ENCODE measurements around the gene COPE.

COPE gene

DNA sequence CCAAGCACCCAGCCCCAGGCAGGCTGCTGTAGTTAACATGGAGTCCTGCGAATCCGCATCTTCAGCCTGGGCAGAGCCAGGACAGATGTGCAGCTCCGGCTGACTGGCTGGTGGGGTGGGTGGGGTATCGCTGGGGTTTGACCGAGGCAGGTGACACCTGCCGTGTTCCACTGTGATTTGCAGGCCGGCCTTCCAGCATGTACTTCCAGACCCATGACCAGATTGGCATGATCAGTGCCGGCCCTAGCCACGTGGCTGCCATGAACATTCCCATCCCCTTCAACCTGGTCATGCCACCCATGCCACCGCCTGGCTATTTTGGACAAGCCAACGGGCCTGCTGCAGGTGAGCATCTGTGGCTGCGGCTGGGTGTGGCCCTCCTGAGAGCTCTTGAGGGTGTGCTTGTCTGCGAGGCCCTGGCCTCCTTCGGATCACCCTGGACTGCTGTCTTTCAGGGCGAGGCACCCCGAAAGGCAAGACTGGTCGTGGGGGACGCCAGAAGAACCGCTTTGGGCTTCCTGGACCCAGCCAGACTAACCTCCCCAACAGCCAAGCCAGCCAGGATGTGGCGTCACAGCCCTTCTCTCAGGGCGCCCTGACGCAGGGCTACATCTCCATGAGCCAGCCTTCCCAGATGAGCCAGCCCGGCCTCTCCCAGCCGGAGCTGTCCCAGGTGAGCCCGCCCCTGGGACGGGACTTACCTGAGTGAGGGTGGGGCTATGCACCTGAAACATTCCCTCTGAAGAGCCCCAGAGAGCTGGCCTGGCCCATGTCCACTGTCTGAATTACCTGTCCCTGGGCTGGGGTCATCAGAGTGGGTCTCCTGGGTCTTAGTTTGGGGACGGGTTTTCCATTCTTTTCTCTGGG lies 53.8 kb downstream of the COPE start:
- no peak for TF ChIP-seq HDGF (IDR thresholded peaks at IDR 0.05; ENCODE audit: borderline replicate concordance)
- no peak for TF ChIP-seq FOXM1 (IDR thresholded peaks at IDR 0.05; ENCODE audit: borderline replicate concordance)
- ChIA-PET POLR2A (interaction anchor here (0.9 kb wide), 1 partner anchor 34 kb away, joined by 3 read pairs; no protein-coding TSS in a partner anchor), CTCF (interaction anchor here (0.7 to 0.9 kb wide), 3 partner anchors 9 to 29 kb away, joined by 3 to 5 read pairs (median 3); no protein-coding TSS in a partner anchor)
- DNase-seq (ENCODE audit: extremely low spot score), result no peak

- CTCF ChIA-PET, result interaction anchor here (1.4 kb wide), 1 partner anchor 17 kb away, joined by 3 read pairs; no protein-coding TSS in a partner anchor
- TF ChIP-seq FOXM1 (IDR thresholded peaks at IDR 0.05; ENCODE audit: borderline replicate concordance), result no peak
- no peak for TF ChIP-seq FOXA1 (IDR thresholded peaks at IDR 0.05)
- no peak for TF ChIP-seq TARDBP (IDR thresholded peaks at IDR 0.05)
- no peak for TF ChIP-seq CTBP1 (IDR thresholded peaks at IDR 0.05; ENCODE audit: borderline replicate concordance)
- TF ChIP-seq BHLHE40 (IDR thresholded peaks at IDR 0.05; ENCODE audit: borderline replicate concordance), result no peak
- no peak for TF ChIP-seq SP1 (IDR thresholded peaks at IDR 0.05)
- TF ChIP-seq PKNOX1 (IDR thresholded peaks at IDR 0.05), result no peak
- TF ChIP-seq ARNT (IDR thresholded peaks at IDR 0.05), result no peak
- no peak for TF ChIP-seq LEF1 (IDR thresholded peaks at IDR 0.05; ENCODE audit: borderline replicate concordance)
- no peak for TF ChIP-seq SUZ12 (IDR thresholded peaks at IDR 0.05)
- no peak for TF ChIP-seq HDGF (IDR thresholded peaks at IDR 0.05; ENCODE audit: borderline replicate concordance)
- TF ChIP-seq L3MBTL2 (conservative IDR thresholded peaks at IDR 0.05), result no peak
- TF ChIP-seq ELF4 (IDR thresholded peaks at IDR 0.05), result no peak
- TF ChIP-seq NFRKB (IDR thresholded peaks at IDR 0.05), result no peak
- TF ChIP-seq ZNF384 (IDR thresholded peaks at IDR 0.05), result no peak
- TF ChIP-seq FOXK2 (IDR thresholded peaks at IDR 0.05), result no peak
- no peak for DNase-seq (ENCODE audit: extremely low spot score)
- POLR2A ChIA-PET, result interaction anchor here (0.7 to 0.8 kb wide), 2 partner anchors 26 to 32 kb away, joined by 3 to 4 read pairs; partner anchors contain the start of gene UPF1
Observed at GRCh38 chr19:18863843-18864362, 55.3 kb downstream of the COPE start.

GRCh38 chr19:18862976-18863842 lies 56.0 kb downstream of the COPE start:
- DNase-seq (ENCODE audit: extremely low spot score), result no peak
- ChIA-PET CTCF (interaction anchor here (1.4 kb wide), 1 partner anchor 17 kb away, joined by 3 read pairs; no protein-coding TSS in a partner anchor), POLR2A (interaction anchor here (0.7 to 0.8 kb wide), 2 partner anchors 25 to 31 kb away, joined by 3 to 4 read pairs; partner anchors contain the start of gene UPF1)

DNA sequence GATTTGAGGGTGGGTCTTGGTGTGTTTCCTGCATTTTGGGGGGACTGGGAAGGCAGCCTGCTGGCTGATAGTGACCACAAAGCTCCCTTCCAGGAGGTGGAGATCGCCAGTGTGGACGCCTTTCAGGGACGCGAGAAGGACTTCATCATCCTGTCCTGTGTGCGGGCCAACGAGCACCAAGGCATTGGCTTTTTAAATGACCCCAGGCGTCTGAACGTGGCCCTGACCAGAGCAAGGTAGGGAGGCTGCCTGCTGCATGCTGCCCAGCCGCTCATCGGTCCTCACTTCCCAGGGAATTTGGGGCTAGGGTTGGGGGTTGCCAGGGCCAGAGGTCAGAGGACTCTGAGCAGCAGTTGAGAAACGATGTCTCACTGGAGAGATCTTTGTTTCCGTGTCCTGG lies 57.3 kb downstream of the COPE start:
- DNase-seq (ENCODE audit: extremely low spot score), result no peak
- POLR2A ChIA-PET, result no interaction called here
- CTCF ChIA-PET, result interaction anchor here (0.7 kb wide), 1 partner anchor 189 kb away, joined by 3 read pairs; no protein-coding TSS in a partner anchor
- no peak for TF ChIP-seq CTBP1 (IDR thresholded peaks at IDR 0.05; ENCODE audit: borderline replicate concordance)

More at GRCh38 chr19:18862976-18863842, 56.0 kb downstream of the COPE start:
- no peak for TF ChIP-seq L3MBTL2 (conservative IDR thresholded peaks at IDR 0.05)

- ChIA-PET CTCF (interaction anchor here (0.7 kb wide), 1 partner anchor 189 kb away, joined by 3 read pairs; no protein-coding TSS in a partner anchor), POLR2A (no interaction called here)
- TF ChIP-seq SP1 (IDR thresholded peaks at IDR 0.05) (no peak), FOXA1 (IDR thresholded peaks at IDR 0.05) (no peak), TARDBP (IDR thresholded peaks at IDR 0.05) (no peak), BHLHE40 (IDR thresholded peaks at IDR 0.05; ENCODE audit: borderline replicate concordance) (no peak), CTBP1 (IDR thresholded peaks at IDR 0.05; ENCODE audit: borderline replicate concordance) (no peak), NFRKB (IDR thresholded peaks at IDR 0.05) (no peak)
- no peak for DNase-seq (ENCODE audit: extremely low spot score)
Observed at GRCh38 chr19:18861235-18861634, 58.0 kb downstream of the COPE start.

DNA sequence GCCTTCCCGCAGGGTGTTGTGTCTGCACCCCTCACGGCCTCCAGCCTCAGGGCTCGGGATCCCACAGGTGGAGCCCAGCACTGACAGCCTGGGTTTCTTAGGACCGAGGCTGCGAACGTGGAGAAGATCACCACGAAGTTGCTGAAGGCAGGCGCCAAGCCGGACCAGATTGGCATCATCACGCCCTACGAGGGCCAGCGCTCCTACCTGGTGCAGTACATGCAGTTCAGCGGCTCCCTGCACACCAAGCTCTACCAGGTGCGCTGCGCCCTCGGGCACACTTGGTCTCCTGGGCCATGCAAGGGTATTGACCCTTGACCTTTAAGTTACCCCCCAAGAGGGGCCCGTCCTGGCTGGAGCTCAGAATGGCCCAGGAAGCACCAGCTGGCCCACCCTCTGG lies 58.5 kb downstream of the COPE start:
- CTCF ChIA-PET, result no interaction called here
- no peak for TF ChIP-seq LEF1 (IDR thresholded peaks at IDR 0.05; ENCODE audit: borderline replicate concordance)
- no peak for TF ChIP-seq FOXK2 (IDR thresholded peaks at IDR 0.05)
- no peak for TF ChIP-seq L3MBTL2 (conservative IDR thresholded peaks at IDR 0.05)
- no peak for TF ChIP-seq SUZ12 (IDR thresholded peaks at IDR 0.05)
- no peak for TF ChIP-seq FOXM1 (IDR thresholded peaks at IDR 0.05; ENCODE audit: borderline replicate concordance)
- POLR2A ChIA-PET, result no interaction called here
- no peak for DNase-seq (ENCODE audit: extremely low spot score)

- POLR2A ChIA-PET, result no interaction called here
- TF ChIP-seq PKNOX1 (IDR thresholded peaks at IDR 0.05), result no peak
- no peak for TF ChIP-seq LEF1 (IDR thresholded peaks at IDR 0.05; ENCODE audit: borderline replicate concordance)
- TF ChIP-seq FOXM1 (IDR thresholded peaks at IDR 0.05; ENCODE audit: borderline replicate concordance), result no peak
- TF ChIP-seq ZNF384 (IDR thresholded peaks at IDR 0.05), result no peak
- no peak for DNase-seq (ENCODE audit: extremely low spot score)
- CTCF ChIA-PET, result no interaction called here
Observed at GRCh38 chr19:18860302-18860700, 58.9 kb downstream of the COPE start.
